Peyer's patch (tissue), 4 donors: ENCODE measurements around the gene OR5AS1.

ENCODE experiments used
- CTCF ChIP-seq, 6 experiments: fragments of 450-650 bp in 4 of 6; fragments of 200-600 bp in 2 of 6; sonication (generic) in 1 of 6; IDR thresholded peaks; one replicate each; pipeline ENCODE4 v1.5.1; 2017 to 2019; ENCODE audit warnings: antibody characterized with exemption in 6 of 6, mild to moderate bottlenecking in 3 of 6, moderate library complexity in 1 of 6
- POLR2A ChIP-seq, 2 donors: fragments of 450-650 bp; IDR thresholded peaks; one replicate each; pipeline ENCODE4 v1.5.1; 2017; ENCODE audit warnings: antibody characterized with exemption in 2 of 2, mild to moderate bottlenecking in 2 of 2, moderate library complexity in 2 of 2

GRCh38 chr11:55994525-55994924 lies 32.9 kb upstream of the OR5AS1 start, which contains the start of gene OR5F1:
- TF ChIP-seq CTCF (IDR thresholded peaks at IDR 0.05) (no peak), POLR2A (IDR thresholded peaks at IDR 0.05) (no peak)
